Naive thymus-derived CD8-positive, alpha-beta T cell (primary cell): ENCODE results near the gene ARL4A. TPM values are rescaled to one million over a fixed set of nuclear protein-coding genes. Genes with fewer than 3 reads are reported as not detected.

Source experiments
- ATAC-seq, 2 donors: fragments of 150-1000 bp; cut with Tn5 transposase in 1 of 2; sonication (Bioruptor Pico), chemical (Tn5 transposase) in 1 of 2; 1 replicate in 1 of 2; 2 replicates in 1 of 2; pipeline ENCODE4 v1.10.0; 2021; ENCODE audit warnings: mild to moderate bottlenecking in 2 of 2, moderate library complexity in 2 of 2
- POLR2A ChIA-PET: fragments of 350-600 bp; sonication (Branson Sonifier 250); formaldehyde crosslinking; loops from one replicate; lab custom pipeline; 2021; ENCODE audit warnings: antibody characterized with exemption; lab: Charles Lee
- DNase-seq, 10 donors: peaks; one replicate each; pipeline versions ENCODE4 v3.0.0 to v3.0.0-alpha.2; 2020 to 2022
- H3K27ac Mint-ChIP-seq, 10 donors: one replicate each; pipeline ENCODE4 v1.8.0; 2020 to 2022; ENCODE audit warnings: mild to moderate bottlenecking in 10 of 10, mixed read lengths in 10 of 10, moderate library complexity in 4 of 10, inconsistent platforms in 1 of 10
- H3K27me3 Mint-ChIP-seq, 5 donors: one replicate each; pipeline ENCODE4 v1.8.0; 2021 to 2022; ENCODE audit warnings: mixed read lengths in 5 of 5
- H3K36me3 Mint-ChIP-seq, 3 donors: one replicate each; pipeline ENCODE4 v1.8.0; 2020 to 2022; ENCODE audit warnings: mixed read lengths in 3 of 3, mild to moderate bottlenecking in 2 of 3, inconsistent platforms in 1 of 3
- H3K4me1 Mint-ChIP-seq, 4 donors: one replicate each; pipeline ENCODE4 v1.8.0; 2021 to 2022; ENCODE audit warnings: mixed read lengths in 4 of 4
- H3K4me3 Mint-ChIP-seq, 10 donors: one replicate each; pipeline ENCODE4 v1.8.0; 2020 to 2022; ENCODE audit warnings: mild to moderate bottlenecking in 10 of 10, mixed read lengths in 10 of 10, moderate library complexity in 6 of 10, inconsistent platforms in 1 of 10
- H3K9me3 Mint-ChIP-seq, 9 donors: one replicate each; pipeline ENCODE4 v1.8.0; 2020 to 2022; ENCODE audit warnings: mixed read lengths in 9 of 9, mild to moderate bottlenecking in 3 of 9, inconsistent platforms in 1 of 9, moderate library complexity in 1 of 9
- polyA plus RNA-seq, 3 donors: library from polyadenylated mRNA; unstranded; fragments of 300-500 nt; fragmentation: Illumina TruSeq; gene quantifications; one replicate each; pipeline ENCODE4 v1.2.3, GENCODE V29; 2021
- total RNA-seq, 8 experiments: library from RNA in 2 of 8; stranded (reverse) in 2 of 8; gene quantifications; one replicate each; pipeline ENCODE4 v1.2.3 and lab custom pipeline; 2021 to 2026

Gene ARL4A
- total and polyA plus RNA-seq, 5 experiments from 2014 or later: 7.0 to 23.7 (median 16.9) TPM

GRCh38 chr7:12711124-12711523 lies 23.7 kb downstream of the ARL4A start:
- ATAC-seq: no peak
- DNase-seq: no peak
- Mint-ChIP-seq H3K4me1 (peaks cover 0 to 12% (median 10%) of the 10 kb centered on the region in 4 donors), H3K27ac (no peak overlapping the region), H3K4me3 (no peak overlapping the region), H3K27me3 (no peaks in the 10 kb centered on the region), H3K9me3 (no peaks in the 10 kb centered on the region), H3K36me3 (no peaks in the 10 kb centered on the region)
- POLR2A ChIA-PET: interaction anchor here (0.7 kb wide), 1 partner anchor 538 kb away, joined by 4 read pairs; no protein-coding TSS in a partner anchor

- DNase-seq: no peak
- Mint-ChIP-seq H3K36me3 (no peaks in the 10 kb centered on the region), H3K27me3 (no peaks in the 10 kb centered on the region), H3K27ac (no peak overlapping the region), H3K9me3 (no peaks in the 10 kb centered on the region), H3K4me1 (peaks cover 0 to 23% (median 21%) of the 10 kb centered on the region in 4 donors), H3K4me3 (no peak overlapping the region)
- POLR2A ChIA-PET: no interaction called here
- ATAC-seq: no peak
Measured at GRCh38 chr7:12712236-12712635, 24.8 kb downstream of the ARL4A start.

GRCh38 chr7:12713625-12714378 lies 26.4 kb downstream of the ARL4A start:
- DNase-seq (no peak), ATAC-seq (no peak)
- Mint-ChIP-seq H3K4me3 (no peak overlapping the region), H3K27ac (peak overlapping the region in 1 of 10 donors; percentile 12), H3K27me3 (no peaks in the 10 kb centered on the region), H3K9me3 (no peaks in the 10 kb centered on the region), H3K36me3 (no peaks in the 10 kb centered on the region), H3K4me1 (peaks cover 3 to 28% (median 22%) of the 10 kb centered on the region in 4 donors)
- POLR2A ChIA-PET: no interaction called here

DNA sequence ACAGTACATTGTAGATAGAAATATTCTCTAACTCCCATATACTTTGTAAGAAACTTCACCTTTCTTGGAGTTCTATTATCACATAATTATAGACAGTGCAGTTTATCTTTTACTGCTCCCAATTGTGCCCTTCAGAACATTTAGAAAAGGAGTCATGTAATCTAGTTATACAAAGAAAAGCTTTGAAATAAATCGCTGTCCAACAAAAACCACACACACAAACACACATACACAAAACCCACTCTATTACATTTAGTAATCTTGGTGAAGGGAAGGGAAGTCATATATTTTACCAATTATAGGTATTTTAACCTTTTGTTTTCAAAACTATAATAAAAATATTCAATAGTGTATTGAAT lies 26.9 kb downstream of the ARL4A start:
- DNase-seq: no peak
- POLR2A ChIA-PET: no interaction called here
- no peak overlapping the region for H3K4me3 Mint-ChIP-seq
- no peaks in the 10 kb centered on the region for H3K27me3 Mint-ChIP-seq
- no peak for ATAC-seq
- no peaks in the 10 kb centered on the region for H3K9me3 Mint-ChIP-seq
- no peak overlapping the region for H3K27ac Mint-ChIP-seq
- peaks cover 4 to 33% (median 22%) of the 10 kb centered on the region in 4 donors for H3K4me1 Mint-ChIP-seq
- H3K36me3 Mint-ChIP-seq: no peaks in the 10 kb centered on the region

- Mint-ChIP-seq H3K36me3 (no peaks in the 10 kb centered on the region), H3K4me3 (peak overlapping the region in 7 of 10 donors; percentile 0 to 52 (median 29)), H3K27ac (peak overlapping the region in 5 of 10 donors; percentile 66 to 80 (median 74)), H3K4me1 (peaks cover 4 to 45% (median 24%) of the 10 kb centered on the region in 4 donors), H3K27me3 (no peaks in the 10 kb centered on the region), H3K9me3 (no peaks in the 10 kb centered on the region)
- DNase-seq: peak in 6 of 10 donors; percentile 2 to 30 (median 11)
- peak; percentile 80 to 93 for ATAC-seq
- POLR2A ChIA-PET: interaction anchor here (1.1 to 1.3 kb wide), 2 partner anchors 8 to 28 kb away, joined by 3 to 5 read pairs; partner anchors contain the start of gene ARL4A
Measured at GRCh38 chr7:12715372-12716133, 28.1 kb downstream of the ARL4A start.

GRCh38 chr7:12716134-12716681 lies 28.8 kb downstream of the ARL4A start:
- POLR2A ChIA-PET: interaction anchor here (1.1 to 1.3 kb wide), 2 partner anchors 9 to 29 kb away, joined by 3 to 5 read pairs; partner anchors contain the start of gene ARL4A
- DNase-seq (no peak), ATAC-seq (no peak)
- Mint-ChIP-seq H3K9me3 (no peaks in the 10 kb centered on the region), H3K36me3 (no peaks in the 10 kb centered on the region), H3K27ac (peak overlapping the region in 3 of 10 donors; percentile 66 to 81 (median 70)), H3K27me3 (no peaks in the 10 kb centered on the region), H3K4me3 (peak overlapping the region in 5 of 10 donors; percentile 0 to 40 (median 29)), H3K4me1 (peaks cover 4 to 45% (median 24%) of the 10 kb centered on the region in 4 donors)

DNA sequence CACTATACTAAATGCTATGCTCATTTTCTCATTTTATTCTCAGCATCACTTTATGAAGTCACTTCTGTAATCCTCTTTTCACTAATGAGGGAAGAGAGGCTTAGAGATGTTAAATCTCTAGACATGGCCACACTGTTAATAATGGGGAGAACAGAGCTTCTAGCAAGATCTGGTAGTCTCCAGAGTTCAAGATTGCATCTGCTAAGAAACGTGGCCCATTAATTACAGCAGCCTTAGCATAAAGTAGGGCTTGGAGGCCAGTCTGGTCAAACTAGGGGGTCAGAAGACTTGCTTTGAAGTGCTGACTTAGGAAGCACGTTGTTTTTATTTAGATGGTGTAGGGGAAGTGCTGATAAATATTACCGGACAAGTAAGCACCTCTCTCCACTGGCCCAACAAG lies 29.3 kb downstream of the ARL4A start:
- POLR2A ChIA-PET: interaction anchor here (1.1 kb wide), 1 partner anchor 10 kb away, joined by 3 read pairs; no protein-coding TSS in a partner anchor
- Mint-ChIP-seq H3K4me1 (peaks cover 4 to 45% (median 24%) of the 10 kb centered on the region in 4 donors), H3K27me3 (no peaks in the 10 kb centered on the region), H3K36me3 (no peaks in the 10 kb centered on the region), H3K27ac (peak overlapping the region in 1 of 10 donors; percentile 24), H3K4me3 (no peak overlapping the region), H3K9me3 (no peaks in the 10 kb centered on the region)
- ATAC-seq: no peak
- no peak for DNase-seq

DNA sequence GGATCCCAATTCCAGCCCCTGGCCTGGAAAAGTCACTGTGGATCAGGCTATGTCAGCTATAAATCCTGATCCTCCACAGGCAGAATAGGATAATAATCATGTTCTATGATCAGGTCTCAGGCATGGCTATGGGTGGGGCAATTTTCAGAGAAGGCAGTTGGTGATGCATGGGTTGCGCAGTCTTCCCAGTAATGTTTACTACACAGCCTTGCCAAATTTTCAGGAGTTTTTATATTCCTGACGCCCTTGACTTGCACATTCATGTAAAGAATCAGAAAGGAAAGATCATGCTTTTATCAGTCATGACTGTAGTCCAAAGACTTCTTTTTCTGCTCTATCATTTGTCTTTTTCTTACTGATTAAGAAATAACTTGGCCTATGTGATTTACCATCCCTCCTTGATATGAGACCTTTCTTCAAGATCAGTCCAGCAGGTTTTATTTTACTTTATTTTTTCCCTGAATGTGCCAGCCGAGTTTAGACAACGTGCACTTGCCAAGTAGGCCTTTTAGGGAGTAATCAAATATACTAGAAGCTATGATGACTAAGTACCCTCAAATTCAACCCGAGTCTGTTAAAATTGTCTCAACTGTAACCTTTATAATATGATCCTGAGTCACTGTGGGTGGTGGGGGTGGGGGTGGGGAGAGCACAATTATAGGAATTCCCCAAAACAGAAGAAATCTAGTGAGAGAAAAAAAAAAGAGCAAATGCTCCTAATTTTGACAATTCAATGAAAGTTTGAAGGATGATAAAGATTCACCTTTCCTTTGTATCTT lies 31.9 kb downstream of the ARL4A start:
- ATAC-seq: no peak
- no peaks in the 10 kb centered on the region for H3K36me3 Mint-ChIP-seq
- H3K9me3 Mint-ChIP-seq: no peaks in the 10 kb centered on the region
- H3K27ac Mint-ChIP-seq: peak overlapping the region in 1 of 10 donors; percentile 9
- no peak overlapping the region for H3K4me3 Mint-ChIP-seq
- H3K27me3 Mint-ChIP-seq: peaks cover 0 to 3% (median 0%) of the 10 kb centered on the region in 5 donors
- H3K4me1 Mint-ChIP-seq: peaks cover 4 to 54% (median 24%) of the 10 kb centered on the region in 4 donors
- DNase-seq: no peak
- POLR2A ChIA-PET: interaction anchor here (0.7 kb wide), 1 partner anchor 66 kb away, joined by 3 read pairs; no protein-coding TSS in a partner anchor

GRCh38 chr7:12719981-12720865 lies 32.8 kb downstream of the ARL4A start:
- H3K9me3 Mint-ChIP-seq: no peaks in the 10 kb centered on the region
- no peak for DNase-seq
- ATAC-seq: no peak
- H3K4me3 Mint-ChIP-seq: no peak overlapping the region
- H3K4me1 Mint-ChIP-seq: peaks cover 4 to 50% (median 23%) of the 10 kb centered on the region in 4 donors
- H3K27me3 Mint-ChIP-seq: peaks cover 0 to 3% (median 0%) of the 10 kb centered on the region in 5 donors
- POLR2A ChIA-PET: interaction anchor here (0.7 kb wide), 1 partner anchor 67 kb away, joined by 3 read pairs; no protein-coding TSS in a partner anchor
- H3K36me3 Mint-ChIP-seq: no peaks in the 10 kb centered on the region
- H3K27ac Mint-ChIP-seq: peak overlapping the region in 2 of 10 donors; percentile 26 to 74

DNA sequence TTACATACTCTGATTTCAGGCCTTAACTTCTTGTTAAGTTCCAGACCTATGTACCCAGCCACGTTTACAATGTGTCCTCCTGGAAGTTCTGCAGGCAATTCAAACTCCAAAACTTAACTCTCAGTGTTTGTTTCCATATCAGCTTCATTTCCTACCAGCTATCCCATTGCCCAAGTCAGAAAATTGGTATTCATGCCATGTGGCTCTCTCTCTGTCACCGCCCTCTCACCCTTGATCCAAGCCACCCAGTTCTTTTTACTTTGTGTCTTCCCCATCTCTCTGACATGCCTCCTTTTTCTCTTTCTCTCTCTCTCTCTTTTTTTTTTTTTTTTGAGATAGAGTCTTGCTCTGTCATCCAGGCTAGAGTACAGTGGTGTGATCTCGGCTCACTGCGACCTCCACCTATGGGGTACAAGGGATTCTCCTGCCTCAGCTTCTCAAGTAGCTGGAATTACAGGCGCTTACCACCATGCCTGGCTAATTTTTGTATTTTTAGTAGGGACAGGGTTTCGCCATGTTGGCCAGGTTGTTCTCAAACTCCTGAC lies 33.9 kb downstream of the ARL4A start:
- ATAC-seq: no peak
- POLR2A ChIA-PET: no interaction called here
- H3K27me3 Mint-ChIP-seq: peaks cover 0 to 3% (median 0%) of the 10 kb centered on the region in 5 donors

GRCh38 chr7:12722136-12722535 lies 34.7 kb downstream of the ARL4A start:
- POLR2A ChIA-PET: no interaction called here
- H3K36me3 Mint-ChIP-seq: no peaks in the 10 kb centered on the region
- H3K27ac Mint-ChIP-seq: no peak overlapping the region
- no peak overlapping the region for H3K4me3 Mint-ChIP-seq
- H3K9me3 Mint-ChIP-seq: no peaks in the 10 kb centered on the region
- peaks cover 4 to 32% (median 5%) of the 10 kb centered on the region in 4 donors for H3K4me1 Mint-ChIP-seq
- ATAC-seq: no peak
- peaks cover 0 to 3% (median 0%) of the 10 kb centered on the region in 5 donors for H3K27me3 Mint-ChIP-seq
- no peak for DNase-seq

More for the DNA sequence above, 33.9 kb downstream of the ARL4A start:
- no peak overlapping the region for H3K27ac Mint-ChIP-seq
- no peaks in the 10 kb centered on the region for H3K9me3 Mint-ChIP-seq
- no peaks in the 10 kb centered on the region for H3K36me3 Mint-ChIP-seq
- no peak overlapping the region for H3K4me3 Mint-ChIP-seq
- DNase-seq: no peak
- H3K4me1 Mint-ChIP-seq: peaks cover 6 to 40% (median 12%) of the 10 kb centered on the region in 4 donors
